Mammary epithelial cell (primary cell): ENCODE results near the gene DNAJC28.

Source experiments
- CTCF ChIP-seq, 2 donors: IDR thresholded peaks in 1 of 2; conservative IDR thresholded peaks in 1 of 2; 2 replicates each; pipeline ENCODE4 v1.5.1; 2011 to 2012; ENCODE audit warnings: inconsistent platforms in 2 of 2, low read length in 2 of 2, mild to moderate bottlenecking in 2 of 2, control low read depth in 1 of 2, low read depth in 1 of 2; ENCODE audit not compliant: insufficient read depth in 1 of 2; ENCODE audit errors: extremely low read depth in 1 of 2
- EZH2 ChIP-seq: IDR thresholded peaks from 2 replicates; pipeline ENCODE4 v1.6.1; 2012; ENCODE audit warnings: low read length, inconsistent platforms, borderline replicate concordance

GRCh38 chr21:33491373-33492102 lies at the start of gene DNAJC28:
- TF ChIP-seq EZH2 (no peak), CTCF (conservative IDR thresholded peaks at IDR 0.05 in 1 of 2, IDR thresholded peaks at IDR 0.05 in 1 of 2; ENCODE audit: extremely low read depth in 1 of 2, insufficient read depth in 1 of 2, low read depth in 1 of 2, low read length in 2 of 2) (no peak)
